ENCODE results near the gene NAA80. TPM values are rescaled to one million over a fixed set of nuclear protein-coding genes. Genes with fewer than 3 reads are reported as not detected.

Gene NAA80
- total and polyA plus RNA-seq, 7 donors = 6.8 to 12.8 (median 8.6) TPM

DNA sequence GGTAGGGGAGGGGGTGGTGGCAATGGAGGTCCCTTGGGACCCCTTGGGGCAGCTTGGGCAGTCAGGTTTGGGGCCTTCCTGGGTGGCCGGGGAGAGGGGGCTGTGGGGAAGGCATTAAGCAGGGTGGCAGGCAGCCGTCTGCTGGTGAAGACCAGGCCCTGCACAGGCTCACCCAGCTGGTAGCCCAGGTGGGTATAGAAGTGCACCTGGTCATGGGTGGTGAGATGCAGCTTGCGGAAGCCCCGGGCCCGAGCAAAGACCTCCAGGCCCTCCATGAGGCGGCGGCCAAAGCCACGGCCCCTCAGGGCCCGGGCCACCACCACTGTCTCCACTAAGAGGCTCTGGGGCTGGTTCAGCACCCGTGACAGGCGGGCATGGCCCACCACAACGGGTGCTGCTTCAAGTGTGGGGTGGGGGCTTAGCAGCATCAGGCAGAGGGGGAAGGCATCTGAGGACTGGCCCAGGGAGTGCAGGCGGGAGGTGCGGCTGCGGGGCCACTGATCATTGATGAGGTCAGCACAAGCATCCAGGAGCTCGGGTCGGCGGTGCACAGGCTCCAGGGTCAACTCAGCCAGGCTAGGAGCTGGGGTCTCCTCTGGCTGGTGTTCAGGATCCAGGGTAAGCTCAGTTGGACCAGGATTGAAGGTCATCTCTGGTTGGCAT lies 2.4 kb downstream of the NAA80 start:
- DNase-seq = no peak

DNA sequence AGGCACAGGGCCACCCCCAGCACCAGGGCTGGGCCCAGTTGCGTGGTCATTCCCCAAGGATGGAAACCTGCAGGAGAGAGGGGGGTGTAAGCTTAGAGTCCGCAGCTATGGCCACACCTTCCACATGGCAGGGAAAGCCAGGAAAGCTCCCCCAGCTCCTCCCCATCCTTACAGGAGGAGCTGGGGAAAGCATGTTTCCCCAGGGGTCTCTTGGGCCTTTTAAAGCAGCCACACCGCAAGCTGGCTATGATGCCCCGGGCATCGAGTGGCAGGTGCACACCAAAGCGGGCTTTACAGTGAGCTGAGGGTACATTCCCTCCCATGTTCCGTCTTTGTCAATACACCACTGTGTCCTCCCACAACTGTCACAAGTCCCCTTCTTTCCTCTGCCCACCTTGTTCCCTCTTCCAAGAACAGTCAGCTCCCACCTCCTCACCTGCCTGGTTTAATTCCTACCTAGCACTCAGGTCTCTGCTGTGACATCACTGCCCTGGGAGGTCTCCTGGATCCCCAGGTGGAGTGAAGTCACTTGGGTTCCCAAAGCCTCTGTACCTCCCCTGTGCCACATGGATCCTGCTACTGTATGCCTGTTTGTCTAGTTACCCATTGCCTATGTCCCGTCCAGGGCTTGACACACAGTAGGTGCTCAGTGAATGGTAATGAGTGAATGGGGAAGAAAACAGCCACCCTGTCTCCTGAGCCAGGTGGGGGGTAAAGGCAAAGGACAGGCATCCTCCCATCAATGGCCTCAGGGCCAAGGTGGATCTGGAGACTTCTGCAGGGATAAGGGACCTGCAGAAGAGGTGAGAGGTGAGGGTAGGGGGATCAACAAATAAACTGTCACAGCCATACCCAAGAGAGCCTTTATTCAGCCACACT lies 3.4 kb downstream of the NAA80 start:
- ATAC-seq (no peak), DNase-seq (no peak)
- H3K4me3 ChIP-seq = no peak overlapping the region
- no peak for TF ChIP-seq CTCF (IDR thresholded peaks at IDR 0.05)
- H3K4me1 ChIP-seq = peaks cover 38% of the 10 kb centered on the region
- H3K36me3 ChIP-seq (ENCODE audit: insufficient read depth in 1 of 2, low read depth in 1 of 2) = peaks cover 0 to 6% of the 10 kb centered on the region in 2 donors
- no peaks in the 10 kb centered on the region for H3K9me3 ChIP-seq
- WGBS, 3 donors = 79 to 81% (median 81%) methylated on average over 8 of the region's 8 CpGs
- intact Hi-C loops (cut with DNase I) = no loop called here
- no peak overlapping the region for H3K27ac ChIP-seq
- no peaks in the 10 kb centered on the region for H3K27me3 ChIP-seq (ENCODE audit: insufficient read depth in 3 of 3, low read length in 2 of 3)

More for the DNA sequence above, 2.4 kb downstream of the NAA80 start:
- intact Hi-C loops (cut with DNase I) = no loop called here
- no peaks in the 10 kb centered on the region for H3K9me3 ChIP-seq
- WGBS, 3 donors = 89 to 95% (median 92%) methylated on average over 16 to 18 of the region's 18 CpGs
- H3K36me3 ChIP-seq (ENCODE audit: insufficient read depth in 1 of 2, low read depth in 1 of 2) = peaks cover 0 to 6% of the 10 kb centered on the region in 2 donors
- H3K27me3 ChIP-seq (ENCODE audit: insufficient read depth in 3 of 3, low read length in 2 of 3) = no peaks in the 10 kb centered on the region
- ATAC-seq = no peak
- no peak overlapping the region for H3K4me3 ChIP-seq
- no peak for TF ChIP-seq CTCF (IDR thresholded peaks at IDR 0.05)
- H3K4me1 ChIP-seq = peaks cover 36% of the 10 kb centered on the region
- H3K27ac ChIP-seq = no peak overlapping the region

- H3K27ac ChIP-seq = no peak overlapping the region
- intact Hi-C loops (cut with DNase I) = no loop called here
- no peak for TF ChIP-seq CTCF (IDR thresholded peaks at IDR 0.05)
- no peaks in the 10 kb centered on the region for H3K9me3 ChIP-seq
- ATAC-seq = no peak
- H3K27me3 ChIP-seq (ENCODE audit: insufficient read depth in 3 of 3, low read length in 2 of 3) = no peaks in the 10 kb centered on the region
- no peak overlapping the region for H3K4me3 ChIP-seq
- no peak for DNase-seq
- WGBS, 3 donors = 86 to 93% (median 91%) methylated on average over 22 of the region's 22 CpGs
- peaks cover 4 to 16% of the 10 kb centered on the region in 2 donors for H3K36me3 ChIP-seq (ENCODE audit: insufficient read depth in 1 of 2, low read depth in 1 of 2)
- peaks cover 31% of the 10 kb centered on the region for H3K4me1 ChIP-seq
These were observed 4.5 kb downstream of the NAA80 start for GRCh38 chr3:50294492-50295403.

GRCh38 chr3:50294089-50294488 lies 5.1 kb downstream of the NAA80 start:
- peaks cover 4 to 23% of the 10 kb centered on the region in 2 donors for H3K36me3 ChIP-seq (ENCODE audit: insufficient read depth in 1 of 2, low read depth in 1 of 2)
- TF ChIP-seq CTCF (IDR thresholded peaks at IDR 0.05) = no peak
- peaks cover 30% of the 10 kb centered on the region for H3K4me1 ChIP-seq
- DNase-seq = no peak
- H3K4me3 ChIP-seq = no peak overlapping the region
- H3K9me3 ChIP-seq = no peaks in the 10 kb centered on the region
- H3K27ac ChIP-seq = peak overlapping the region; percentile 99
- ATAC-seq = no peak
- WGBS, 3 donors = 85 to 89% (median 87%) methylated on average over 4 of the region's 4 CpGs
- no peaks in the 10 kb centered on the region for H3K27me3 ChIP-seq (ENCODE audit: insufficient read depth in 3 of 3, low read length in 2 of 3)
- intact Hi-C loops (cut with DNase I) = no loop called here

All from psoas muscle (tissue), 8 donors.